Cardiac atrium fibroblast (primary cell): Measurements from ENCODE around the gene PHYHD1. TPM values are rescaled to one million over a fixed set of nuclear protein-coding genes. Genes with fewer than 3 reads are reported as not detected.

Source experiments
- total RNA-seq: library from RNA; depleted of rRNA; stranded (reverse); fragments of >200 nt; gene quantifications from 2 replicates; pipeline ENCODE4 v1.2.3, GENCODE V29; 2015

The PHYHD1 gene
- total RNA-seq: 16.2 and 22.2 TPM in 2 replicates

GRCh38 chr9:128920381-128921058, at the start of gene PHYHD1:
Gene PHYHD1, plus strand, starts transcription at chr9:128920982. Its CDS starts 1,342 bp downstream, at chr9:128922324.

GRCh38 chr9:128881884-128882676, 38.7 kb upstream of the PHYHD1 start, which contains the start of the genes KYAT1 and LRRC8A:
Gene KYAT1, minus strand, starts transcription at chr9:128881950. Its CDS starts 36,545 bp downstream, at chr9:128845405.
Gene LRRC8A, plus strand, starts transcription at chr9:128882133. Its CDS starts 25,032 bp downstream, at chr9:128907165.

GRCh38 chr9:128947527-128948301, 26.9 kb downstream of the PHYHD1 start, which contains the start of the genes DOLK and NUP188:
Gene DOLK, minus strand, starts transcription at chr9:128947603. Its CDS starts 300 bp downstream, at chr9:128947303.
Gene NUP188, plus strand, starts transcription at chr9:128947699. Its CDS starts 21 bp downstream, at chr9:128947720.

Other genes starting within 250 kb of the PHYHD1 start
- 182 and 183 TPM in 2 replicates for gene SET, start 231.8 kb upstream of the PHYHD1 start, total RNA-seq
- 0.65 and 9.7 TPM in 2 replicates for gene PKN3, start 218.5 kb upstream of the PHYHD1 start, total RNA-seq
- gene ZDHHC12, start 196.9 kb upstream of the PHYHD1 start, total RNA-seq: 39.0 and 44.4 TPM in 2 replicates
- gene ZER1, start 149.1 kb upstream of the PHYHD1 start, total RNA-seq: 23.7 and 46.9 TPM in 2 replicates
- gene TBC1D13, start 133.7 kb upstream of the PHYHD1 start, total RNA-seq: 14.3 and 30.7 TPM in 2 replicates
- gene ENDOG, start 102.5 kb upstream of the PHYHD1 start, total RNA-seq: 10.1 and 16.2 TPM in 2 replicates
- gene SPOUT1, start 91.2 kb upstream of the PHYHD1 start, total RNA-seq: 17.2 and 40.4 TPM in 2 replicates
- gene KYAT1, start 39.0 kb upstream of the PHYHD1 start, total RNA-seq: 2.9 and 5.2 TPM in 2 replicates
- 41.9 and 45.4 TPM in 2 replicates for gene LRRC8A, start 38.8 kb upstream of the PHYHD1 start, total RNA-seq
- gene DOLK, start 26.6 kb downstream of the PHYHD1 start, total RNA-seq: 28.3 and 29.3 TPM in 2 replicates
- 26.5 and 33.2 TPM in 2 replicates for gene NUP188, start 26.7 kb downstream of the PHYHD1 start, total RNA-seq
- gene SH3GLB2, start 107.3 kb downstream of the PHYHD1 start, total RNA-seq: 32.7 and 36.5 TPM in 2 replicates
- gene MIGA2, start 115.6 kb downstream of the PHYHD1 start, total RNA-seq: 16.6 and 31.9 TPM in 2 replicates
- gene DOLPP1, start 160.1 kb downstream of the PHYHD1 start, total RNA-seq: 10.3 and 11.2 TPM in 2 replicates
- 49.8 and 54.1 TPM in 2 replicates for gene CRAT, start 189.8 kb downstream of the PHYHD1 start, total RNA-seq
- gene PTPA, start 190.4 kb downstream of the PHYHD1 start, total RNA-seq: 141 and 146 TPM in 2 replicates